HCT116 (cell line): ENCODE measurements around the gene GCK. TPM values are rescaled to one million over a fixed set of nuclear protein-coding genes. Genes with fewer than 3 reads are reported as not detected.

ENCODE experiments used
- ATAC-seq: fragments of 200-7000 bp; cut with Tn5 transposase; 2 replicates; pipeline ENCODE4 v1.9.1; 2020; ENCODE audit warnings: mild to moderate bottlenecking, moderate library complexity
- BruUV-seq: library from RNA; stranded (reverse); fragments of 400-500 nt; replicated peaks from 2 replicates; lab custom pipeline; 2021; lab: Mats Ljungman, UMichigan
- CTCF ChIA-PET: fragments of 300-600 bp; sonication (Branson Sonifier 250); formaldehyde crosslinking; loops from one replicate; lab custom pipeline; 2021; ENCODE audit warnings: antibody characterized with exemption; lab: Charles Lee
- POLR2A ChIA-PET: fragments of 300-600, 350-600 bp; sonication (Branson Sonifier 250); formaldehyde crosslinking; loops from one replicate; lab custom pipeline; 2021; ENCODE audit warnings: antibody characterized with exemption; lab: Charles Lee
- RAD21 ChIA-PET, 2 experiments: fragments of 300-600 bp; sonication (Branson Sonifier 250); formaldehyde crosslinking; loops; one replicate each; lab custom pipeline; 2023; ENCODE audit warnings: low total read pairs in 2 of 2; ENCODE audit not compliant: uncharacterized antibody in 2 of 2, unreplicated experiment in 2 of 2, low non-redundant PET in 1 of 2; lab: Charles Lee
- DNase-seq: peaks from one replicate; pipeline ENCODE4 v3.0.0-alpha.2; 2010; ENCODE audit warnings: low read depth, low spot score
- H2AFZ ChIP-seq: fragments of 200-600 bp; shearing (Covaris generic), sonication (generic); 2 replicates; pipeline ENCODE4 v1.6.1; 2017; ENCODE audit warnings: low read depth, mixed run types, mixed read lengths, antibody characterized with exemption, low read length; ENCODE audit not compliant: poor library complexity, severe bottlenecking
- H3K27ac ChIP-seq: 2 replicates; pipeline ENCODE4 v1.5.1; 2012; ENCODE audit warnings: low read depth, low read length
- H3K27me3 ChIP-seq: fragments of 200-600 bp; sonication (generic); 2 replicates; pipeline ENCODE4 v1.6.1; 2016; ENCODE audit warnings: mixed run types, low read length, mixed read lengths; ENCODE audit not compliant: insufficient read depth
- H3K36me3 ChIP-seq, 2 experiments: fragments of 200-500 bp in 1 of 2; fragments of 200-600 bp in 1 of 2; sonication (Bioruptor generic) in 1 of 2; sonication (generic) in 1 of 2; 2 replicates each; pipeline versions ENCODE4 v1.5.1 to v1.6.1; 2014 to 2016; ENCODE audit warnings: low read length in 2 of 2, inconsistent platforms in 1 of 2, mixed read lengths in 1 of 2, mixed run types in 1 of 2; ENCODE audit not compliant: insufficient read depth in 2 of 2, control insufficient read depth in 1 of 2
- H3K4me1 ChIP-seq, 2 experiments: fragments of 200-600 bp in 1 of 2; sonication (generic) in 1 of 2; 2 replicates each; pipeline versions ENCODE4 v1.5.1 to v1.6.1; 2012 to 2017; ENCODE audit warnings: low read length in 2 of 2, inconsistent platforms in 1 of 2, mild to moderate bottlenecking in 1 of 2, mixed read lengths in 1 of 2, mixed run types in 1 of 2, moderate library complexity in 1 of 2; ENCODE audit not compliant: insufficient read depth in 2 of 2, control insufficient read depth in 1 of 2
- H3K4me2 ChIP-seq: fragments of 200-600 bp; sonication (generic); 2 replicates; pipeline ENCODE4 v1.6.1; 2017; ENCODE audit warnings: mixed run types, low read length, mixed read lengths
- H3K4me3 ChIP-seq, 2 experiments: fragments of 200-600 bp in 1 of 2; sonication (generic) in 1 of 2; replicated peaks in 1 of 2; 2 replicates each; pipeline ENCODE4 v1.5.1; 2011 to 2016; ENCODE audit warnings: low read length in 2 of 2, control low read depth in 1 of 2, low read depth in 1 of 2, mild to moderate bottlenecking in 1 of 2, mixed read lengths in 1 of 2, mixed run types in 1 of 2
- H3K79me2 ChIP-seq: fragments of 200-600 bp; sonication (generic); 2 replicates; pipeline ENCODE4 v1.6.1; 2017; ENCODE audit warnings: mild to moderate bottlenecking, mixed run types, low read length, moderate library complexity, mixed read lengths; ENCODE audit not compliant: insufficient read depth
- H3K9ac ChIP-seq: fragments of 200-600 bp; sonication (generic); 2 replicates; pipeline ENCODE4 v1.6.1; 2016; ENCODE audit warnings: low read length, mixed read lengths
- H3K9me2 ChIP-seq: fragments of 200-600 bp; sonication (generic), shearing (Covaris generic); 2 replicates; pipeline ENCODE4 v1.6.1; 2017; ENCODE audit warnings: mixed run types, mild to moderate bottlenecking, moderate library complexity; ENCODE audit not compliant: insufficient read depth
- H3K9me3 ChIP-seq, 2 experiments: fragments of 200-500 bp in 1 of 2; fragments of 200-600 bp in 1 of 2; sonication (Bioruptor generic) in 1 of 2; sonication (generic) in 1 of 2; 2 replicates each; pipeline ENCODE4 v1.6.1; 2014 to 2017; ENCODE audit warnings: low read length in 2 of 2, mixed read lengths in 2 of 2, inconsistent platforms in 1 of 2, low read depth in 1 of 2, mild to moderate bottlenecking in 1 of 2, mixed run types in 1 of 2, moderate library complexity in 1 of 2; ENCODE audit not compliant: control insufficient read depth in 1 of 2, insufficient read depth in 1 of 2
- H4K20me1 ChIP-seq: fragments of 200-600 bp; sonication (generic), shearing (Covaris generic); 2 replicates; pipeline ENCODE4 v1.6.1; 2017; ENCODE audit warnings: mixed run types, mild to moderate bottlenecking, moderate library complexity; ENCODE audit not compliant: insufficient read depth
- CBX3 ChIP-seq: IDR thresholded peaks from 2 replicates; pipeline ENCODE4 v1.6.1; 2012; ENCODE audit warnings: low read depth
- CEBPB ChIP-seq: IDR thresholded peaks from 2 replicates; pipeline ENCODE4 v1.6.1; 2012; ENCODE audit warnings: low read depth
- EZH2phosphoT487 ChIP-seq: fragments of 200-600 bp; IDR thresholded peaks from 2 replicates; pipeline ENCODE4 v1.6.1; 2018; ENCODE audit warnings: antibody characterized with exemption, borderline replicate concordance
- JUND ChIP-seq: IDR thresholded peaks from 2 replicates; pipeline ENCODE4 v1.6.1; 2012
- SIN3A ChIP-seq: IDR thresholded peaks from 2 replicates; pipeline ENCODE4 v1.6.1; 2012; ENCODE audit warnings: low read depth
- SRF ChIP-seq: IDR thresholded peaks from 2 replicates; pipeline ENCODE4 v1.6.1; 2012; ENCODE audit warnings: low read depth
- YY1 ChIP-seq: IDR thresholded peaks from 2 replicates; pipeline ENCODE4 v1.6.1; 2011; ENCODE audit warnings: low read length, low read depth, moderate library complexity, mild to moderate bottlenecking; ENCODE audit not compliant: insufficient replicate concordance; ENCODE audit errors: extremely low read depth
- ZBTB33 ChIP-seq: IDR thresholded peaks from 2 replicates; pipeline ENCODE4 v1.6.1; 2011; ENCODE audit warnings: mild to moderate bottlenecking, low read length, moderate library complexity; ENCODE audit not compliant: insufficient replicate concordance; ENCODE audit errors: extremely low read depth
- ZNF274 ChIP-seq: fragments of 200-500 bp; sonication (Bioruptor generic); IDR thresholded peaks from 2 replicates; pipeline ENCODE4 v1.6.1; 2014; ENCODE audit warnings: mild to moderate bottlenecking, low read depth, low read length, inconsistent platforms
- intact Hi-C: fragments of 100-400 bp; cut with micrococcal nuclease; formaldehyde crosslinking; loops from 2 replicates; pipeline ENCODE4 v1.10.0; 2022
- total RNA-seq: library from RNA; stranded (reverse); gene quantifications from one replicate; pipeline ENCODE4 v1.2.1, GENCODE V29; 2021; ENCODE audit not compliant: unreplicated experiment
- TF ChIP-seq, protein P1 (sequence below): IDR thresholded peaks from 2 replicates; pipeline ENCODE4 v1.6.1; 2012; ENCODE audit warnings: low read depth

GCK gene
- total RNA-seq, 1 experiment from 2014 or later = 0.34 TPM

- CTCF ChIA-PET = no interaction called here
- no peak for ATAC-seq
Observed at GRCh38 chr7:44229546-44230105, 40.4 kb upstream of the GCK start.

More at GRCh38 chr7:44229546-44230105, 40.4 kb upstream of the GCK start:
- DNase-seq = no peak
- H3K36me3 ChIP-seq = no peaks in the 10 kb centered on the region
- TF ChIP-seq, protein P1, sequence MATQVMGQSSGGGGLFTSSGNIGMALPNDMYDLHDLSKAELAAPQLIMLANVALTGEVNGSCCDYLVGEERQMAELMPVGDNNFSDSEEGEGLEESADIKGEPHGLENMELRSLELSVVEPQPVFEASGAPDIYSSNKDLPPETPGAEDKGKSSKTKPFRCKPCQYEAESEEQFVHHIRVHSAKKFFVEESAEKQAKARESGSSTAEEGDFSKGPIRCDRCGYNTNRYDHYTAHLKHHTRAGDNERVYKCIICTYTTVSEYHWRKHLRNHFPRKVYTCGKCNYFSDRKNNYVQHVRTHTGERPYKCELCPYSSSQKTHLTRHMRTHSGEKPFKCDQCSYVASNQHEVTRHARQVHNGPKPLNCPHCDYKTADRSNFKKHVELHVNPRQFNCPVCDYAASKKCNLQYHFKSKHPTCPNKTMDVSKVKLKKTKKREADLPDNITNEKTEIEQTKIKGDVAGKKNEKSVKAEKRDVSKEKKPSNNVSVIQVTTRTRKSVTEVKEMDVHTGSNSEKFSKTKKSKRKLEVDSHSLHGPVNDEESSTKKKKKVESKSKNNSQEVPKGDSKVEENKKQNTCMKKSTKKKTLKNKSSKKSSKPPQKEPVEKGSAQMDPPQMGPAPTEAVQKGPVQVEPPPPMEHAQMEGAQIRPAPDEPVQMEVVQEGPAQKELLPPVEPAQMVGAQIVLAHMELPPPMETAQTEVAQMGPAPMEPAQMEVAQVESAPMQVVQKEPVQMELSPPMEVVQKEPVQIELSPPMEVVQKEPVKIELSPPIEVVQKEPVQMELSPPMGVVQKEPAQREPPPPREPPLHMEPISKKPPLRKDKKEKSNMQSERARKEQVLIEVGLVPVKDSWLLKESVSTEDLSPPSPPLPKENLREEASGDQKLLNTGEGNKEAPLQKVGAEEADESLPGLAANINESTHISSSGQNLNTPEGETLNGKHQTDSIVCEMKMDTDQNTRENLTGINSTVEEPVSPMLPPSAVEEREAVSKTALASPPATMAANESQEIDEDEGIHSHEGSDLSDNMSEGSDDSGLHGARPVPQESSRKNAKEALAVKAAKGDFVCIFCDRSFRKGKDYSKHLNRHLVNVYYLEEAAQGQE = no peak
- TF ChIP-seq CEBPB = no peak
- TF ChIP-seq YY1 = no peak
- no peak for TF ChIP-seq JUND
- TF ChIP-seq ZNF274 = no peak
- no peak for TF ChIP-seq SRF
- no peak for TF ChIP-seq EZH2phosphoT487
- no peak for TF ChIP-seq SIN3A
- no peak for TF ChIP-seq ZBTB33
- no peak for TF ChIP-seq CBX3
- no peaks in the 10 kb centered on the region for H3K9me3 ChIP-seq
- no peaks in the 10 kb centered on the region for H3K79me2 ChIP-seq
- H4K20me1 ChIP-seq = no peaks in the 10 kb centered on the region
- no peak overlapping the region for H2AFZ ChIP-seq
- no peaks in the 10 kb centered on the region for H3K9me2 ChIP-seq
- no peak overlapping the region for H3K4me3 ChIP-seq
- BruUV-seq = no TSS peak
- intact Hi-C loops = no loop called here
- POLR2A ChIA-PET = no interaction called here
- H3K9ac ChIP-seq = no peak overlapping the region
- no peaks in the 10 kb centered on the region for H3K27me3 ChIP-seq
- no peaks in the 10 kb centered on the region for H3K4me1 ChIP-seq
- H3K4me2 ChIP-seq = no peak overlapping the region
- no peak overlapping the region for H3K27ac ChIP-seq
- RAD21 ChIA-PET = no interaction called here
